HepG2 (cell line): Measurements from ENCODE around the gene HSP90AB1. TPM values are rescaled to one million over a fixed set of nuclear protein-coding genes. Genes with fewer than 3 reads are reported as not detected.

Source experiments
- CHCHD3 ChIP-seq: sonication (generic); formaldehyde crosslinking; IDR thresholded peaks from 2 replicates; pipeline ENCODE4 v1.8.0; 2022; ENCODE audit warnings: mild to moderate bottlenecking, missing genetic modification reagents, moderate library complexity
- ETV5 ChIP-seq: IDR thresholded peaks from 2 replicates; pipeline ENCODE4 v1.6.1; 2018; ENCODE audit warnings: missing biosample characterization, missing genetic modification reagents, inconsistent platforms, borderline replicate concordance
- KAT2B ChIP-seq: fragments of 150-350 bp; IDR thresholded peaks from 2 replicates; pipeline ENCODE4 v1.6.1; 2014; ENCODE audit warnings: low read depth, low read length, borderline replicate concordance
- NBN ChIP-seq: fragments of 450-650 bp; conservative IDR thresholded peaks from 2 replicates; pipeline ENCODE4 v1.6.1; 2017
- NCOA1 ChIP-seq: sonication (generic); formaldehyde crosslinking; IDR thresholded peaks from 2 replicates; pipeline ENCODE4 v1.9.0; 2021; ENCODE audit warnings: missing genetic modification reagents
- NFIB ChIP-seq: sonication (generic); formaldehyde crosslinking; IDR thresholded peaks from 2 replicates; pipeline ENCODE4 v1.9.0; 2021; ENCODE audit warnings: missing genetic modification reagents, mild to moderate bottlenecking, borderline replicate concordance
- ZNF430 ChIP-seq: sonication (generic); formaldehyde crosslinking; IDR thresholded peaks from 2 replicates; pipeline ENCODE4 v1.9.0; 2021; ENCODE audit warnings: mild to moderate bottlenecking, missing genetic modification reagents
- polyA plus RNA-seq, 8 experiments: library from polyadenylated mRNA; depleted of rRNA in 3 of 8; stranded (reverse) in 7 of 8; unstranded in 1 of 8; fragments of >200 nt; fragmentation: Illumina TruSeq in 4 of 8; extraction: Trizol in 4 of 8; gene quantifications; 2 replicates each; pipeline versions ENCODE4 v1.2.1 to v1.2.3, GENCODE V29; 2011 to 2016; ENCODE audit warnings: low read depth in 4 of 8, missing spikeins in 1 of 8, mixed read lengths in 1 of 8; ENCODE audit not compliant: insufficient read depth in 1 of 8
- total RNA-seq, 5 experiments: library from RNA; depleted of rRNA; stranded (reverse); fragments of >200 nt; fragmentation: Illumina TruSeq; extraction: Trizol; gene quantifications; 2 replicates each; pipeline ENCODE4 v1.2.3, GENCODE V29; 2016; ENCODE audit warnings: low read depth in 1 of 5
- TF ChIP-seq, protein P1 (sequence below): sonication (generic); formaldehyde crosslinking; conservative IDR thresholded peaks from 2 replicates; pipeline ENCODE4 v1.8.0; 2022; ENCODE audit warnings: mild to moderate bottlenecking, moderate library complexity, missing genetic modification reagents
- TF ChIP-seq, protein P2 (sequence below): sonication (generic); formaldehyde crosslinking; IDR thresholded peaks from 2 replicates; pipeline ENCODE4 v1.4.0; 2020; ENCODE audit warnings: low read depth, mild to moderate bottlenecking, missing genetic modification reagents
- TF ChIP-seq, protein P3 (sequence below): sonication (generic); formaldehyde crosslinking; IDR thresholded peaks from 2 replicates; pipeline ENCODE4 v1.4.0; 2020; ENCODE audit warnings: mild to moderate bottlenecking, missing genetic modification reagents

The HSP90AB1 gene
- total and polyA plus RNA-seq, 2 of the 13 experiments (the other 11 are each of a cell fraction or from before 2014, with no cell fraction given), result 1,325 to 1,472 TPM

DNA sequence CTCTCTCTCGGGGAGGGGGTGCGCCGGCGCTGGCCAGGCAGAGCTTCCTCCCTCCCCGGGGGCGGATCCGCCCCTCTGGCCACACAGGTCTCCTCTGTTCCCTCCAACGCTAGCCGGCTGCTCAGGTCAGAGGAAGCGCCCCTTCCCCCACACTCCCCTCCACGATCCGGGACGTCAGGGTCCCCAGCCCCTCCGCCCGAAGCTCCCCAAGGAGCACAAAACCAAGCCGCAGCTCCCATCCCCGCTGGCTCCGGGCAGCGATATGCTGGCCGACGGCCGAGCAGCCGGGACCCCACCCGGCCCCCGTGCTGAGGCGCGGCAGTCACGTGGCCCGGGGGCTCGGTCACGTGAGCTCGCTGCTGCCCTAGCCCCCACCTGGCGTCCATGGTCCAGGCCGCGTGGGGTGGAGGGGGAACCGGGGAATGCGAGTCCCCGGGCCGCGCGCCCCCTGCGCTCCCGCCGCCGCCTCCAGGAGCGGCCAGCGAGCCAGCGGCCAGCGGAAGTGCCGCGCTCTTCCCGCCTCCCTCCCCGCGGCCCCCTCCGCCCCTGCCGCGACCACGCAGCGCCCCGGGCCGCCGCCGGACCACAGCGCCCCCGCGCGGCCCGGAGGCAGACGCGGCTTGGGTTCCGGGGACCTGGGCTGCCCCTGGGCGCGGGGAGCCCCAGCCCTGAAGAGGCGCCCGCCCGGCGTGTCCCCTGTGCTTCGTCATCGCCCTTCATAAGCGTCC, 10.3 kb downstream of the HSP90AB1 start, which contains the start of gene SLC35B2 (continued):
- TF ChIP-seq ETV5, result peak; percentile 59
- TF ChIP-seq, protein P1, sequence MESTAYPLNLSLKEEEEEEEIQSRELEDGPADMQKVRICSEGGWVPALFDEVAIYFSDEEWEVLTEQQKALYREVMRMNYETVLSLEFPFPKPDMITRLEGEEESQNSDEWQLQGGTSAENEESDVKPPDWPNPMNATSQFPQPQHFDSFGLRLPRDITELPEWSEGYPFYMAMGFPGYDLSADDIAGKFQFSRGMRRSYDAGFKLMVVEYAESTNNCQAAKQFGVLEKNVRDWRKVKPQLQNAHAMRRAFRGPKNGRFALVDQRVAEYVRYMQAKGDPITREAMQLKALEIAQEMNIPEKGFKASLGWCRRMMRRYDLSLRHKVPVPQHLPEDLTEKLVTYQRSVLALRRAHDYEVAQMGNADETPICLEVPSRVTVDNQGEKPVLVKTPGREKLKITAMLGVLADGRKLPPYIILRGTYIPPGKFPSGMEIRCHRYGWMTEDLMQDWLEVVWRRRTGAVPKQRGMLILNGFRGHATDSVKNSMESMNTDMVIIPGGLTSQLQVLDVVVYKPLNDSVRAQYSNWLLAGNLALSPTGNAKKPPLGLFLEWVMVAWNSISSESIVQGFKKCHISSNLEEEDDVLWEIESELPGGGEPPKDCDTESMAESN (CRISPR knock-in tag), result peak; percentile 94
- peak; percentile 92 for TF ChIP-seq CHCHD3
- TF ChIP-seq KAT2B, result no peak
- TF ChIP-seq, protein P2, sequence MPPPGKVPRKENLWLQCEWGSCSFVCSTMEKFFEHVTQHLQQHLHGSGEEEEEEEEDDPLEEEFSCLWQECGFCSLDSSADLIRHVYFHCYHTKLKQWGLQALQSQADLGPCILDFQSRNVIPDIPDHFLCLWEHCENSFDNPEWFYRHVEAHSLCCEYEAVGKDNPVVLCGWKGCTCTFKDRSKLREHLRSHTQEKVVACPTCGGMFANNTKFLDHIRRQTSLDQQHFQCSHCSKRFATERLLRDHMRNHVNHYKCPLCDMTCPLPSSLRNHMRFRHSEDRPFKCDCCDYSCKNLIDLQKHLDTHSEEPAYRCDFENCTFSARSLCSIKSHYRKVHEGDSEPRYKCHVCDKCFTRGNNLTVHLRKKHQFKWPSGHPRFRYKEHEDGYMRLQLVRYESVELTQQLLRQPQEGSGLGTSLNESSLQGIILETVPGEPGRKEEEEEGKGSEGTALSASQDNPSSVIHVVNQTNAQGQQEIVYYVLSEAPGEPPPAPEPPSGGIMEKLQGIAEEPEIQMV (CRISPR knock-in tag), result no peak; the same call in 1 of the 2 replicates
- TF ChIP-seq NBN, result no peak
- peak; percentile 97 for TF ChIP-seq ZNF430
- TF ChIP-seq NFIB (CRISPR knock-in tag), result no peak
- TF ChIP-seq, protein P3, sequence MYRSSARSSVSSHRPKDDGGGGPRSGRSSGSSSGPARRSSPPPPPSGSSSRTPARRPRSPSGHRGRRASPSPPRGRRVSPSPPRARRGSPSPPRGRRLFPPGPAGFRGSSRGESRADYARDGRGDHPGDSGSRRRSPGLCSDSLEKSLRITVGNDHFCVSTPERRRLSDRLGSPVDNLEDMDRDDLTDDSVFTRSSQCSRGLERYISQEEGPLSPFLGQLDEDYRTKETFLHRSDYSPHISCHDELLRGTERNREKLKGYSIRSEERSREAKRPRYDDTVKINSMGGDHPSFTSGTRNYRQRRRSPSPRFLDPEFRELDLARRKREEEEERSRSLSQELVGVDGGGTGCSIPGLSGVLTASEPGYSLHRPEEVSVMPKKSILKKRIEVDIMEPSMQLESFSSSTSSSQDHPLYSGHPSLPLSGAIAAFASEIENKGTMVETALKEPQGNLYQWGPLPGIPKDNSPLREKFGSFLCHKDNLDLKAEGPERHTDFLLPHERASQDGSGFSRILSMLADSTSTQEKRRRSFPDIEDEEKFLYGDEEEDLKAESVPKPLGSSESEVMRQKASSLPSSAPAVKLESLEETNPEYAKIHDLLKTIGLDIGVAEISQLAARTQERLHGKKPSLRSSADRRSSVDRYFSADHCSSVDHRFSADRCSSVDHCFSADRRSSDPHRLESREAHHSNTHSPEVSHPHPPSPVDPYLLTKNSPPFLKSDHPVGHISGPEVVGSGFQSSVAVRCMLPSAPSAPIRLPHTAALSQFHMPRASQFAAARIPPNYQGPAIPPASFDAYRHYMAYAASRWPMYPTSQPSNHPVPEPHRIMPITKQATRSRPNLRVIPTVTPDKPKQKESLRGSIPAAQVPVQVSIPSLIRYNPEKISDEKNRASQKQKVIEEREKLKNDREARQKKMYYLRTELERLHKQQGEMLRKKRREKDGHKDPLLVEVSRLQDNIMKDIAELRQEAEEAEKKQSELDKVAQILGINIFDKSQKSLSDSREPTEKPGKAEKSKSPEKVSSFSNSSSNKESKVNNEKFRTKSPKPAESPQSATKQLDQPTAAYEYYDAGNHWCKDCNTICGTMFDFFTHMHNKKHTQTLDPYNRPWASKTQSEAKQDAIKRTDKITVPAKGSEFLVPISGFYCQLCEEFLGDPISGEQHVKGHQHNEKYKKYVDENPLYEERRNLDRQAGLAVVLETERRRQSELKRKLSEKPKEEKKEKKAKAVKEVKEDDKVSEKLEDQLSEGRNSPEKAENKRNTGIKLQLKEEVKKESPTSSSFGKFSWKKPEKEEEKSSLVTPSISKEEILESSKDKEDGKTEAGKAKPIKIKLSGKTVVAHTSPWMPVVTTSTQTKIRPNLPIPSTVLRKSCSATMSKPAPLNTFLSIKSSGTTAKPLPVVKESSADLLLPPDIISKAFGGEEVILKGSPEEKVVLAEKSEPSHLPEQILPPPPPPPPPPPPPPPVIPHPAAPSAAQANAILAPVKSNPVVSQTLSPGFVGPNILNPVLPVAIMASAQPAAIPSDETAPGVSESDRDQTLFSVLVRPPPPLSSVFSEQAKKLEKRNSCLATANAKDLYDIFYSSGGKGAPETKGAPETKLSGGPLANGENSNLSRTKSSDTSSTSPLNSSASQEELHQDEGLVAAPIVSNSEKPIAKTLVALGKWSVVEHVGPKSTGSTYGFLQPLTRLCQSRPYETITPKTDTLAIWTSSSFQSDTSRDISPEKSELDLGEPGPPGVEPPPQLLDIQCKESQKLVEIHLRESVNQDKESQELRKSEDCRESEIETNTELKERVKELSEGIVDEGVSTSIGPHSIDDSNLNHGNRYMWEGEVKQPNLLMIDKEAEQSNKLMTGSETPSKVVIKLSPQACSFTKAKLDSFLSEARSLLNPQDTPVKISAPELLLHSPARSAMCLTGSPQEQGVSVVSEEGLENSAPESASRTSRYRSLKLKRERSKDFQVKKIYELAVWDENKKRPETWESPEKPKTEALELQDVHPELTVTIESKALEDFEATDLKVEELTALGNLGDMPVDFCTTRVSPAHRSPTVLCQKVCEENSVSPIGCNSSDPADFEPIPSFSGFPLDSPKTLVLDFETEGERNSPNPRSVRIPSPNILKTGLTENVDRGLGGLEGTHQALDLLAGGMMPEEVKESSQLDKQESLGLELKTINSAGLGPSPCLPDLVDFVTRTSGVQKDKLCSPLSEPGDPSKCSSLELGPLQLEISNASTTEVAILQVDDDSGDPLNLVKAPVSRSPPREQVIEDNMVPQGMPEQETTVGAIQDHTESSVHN (CRISPR knock-in tag), result peak; percentile 36
- TF ChIP-seq NCOA1 (CRISPR knock-in tag), result peak; percentile 94
